Measurements from ENCODE around the gene NEMP1.
A peak's percentile ranks its signal among the peaks of the same experiment; 100 is the strongest.
"Not testable (repeated sequence)": the region's sequence is repeated elsewhere in the genome, so short reads cannot be mapped to it uniquely, and the experiment has no call there.

NEMP1 gene

GRCh38 chr12:57022324-57022723, 56.3 kb downstream of the NEMP1 start:
- DNase-seq, result not testable (repeated sequence)

- no peak for DNase-seq
These were observed 58.4 kb downstream of the NEMP1 start for GRCh38 chr12:57019983-57020719.

GRCh38 chr12:57018906-57019305, 59.7 kb downstream of the NEMP1 start:
- no peak for DNase-seq

GRCh38 chr12:57018353-57018752, 60.2 kb downstream of the NEMP1 start:
- not testable (repeated sequence) for DNase-seq

- no peak for DNase-seq
These were observed 62.2 kb downstream of the NEMP1 start, which contains the start of gene TAC3 for GRCh38 chr12:57016348-57016747. Gene TAC3 (minus strand): TSS chr12:57016529. CDS start chr12:57015797, 732 bp downstream.

GRCh38 chr12:57012600-57013465, 65.8 kb downstream of the NEMP1 start:
- no peak for DNase-seq

GRCh38 chr12:57011438-57012424, 66.9 kb downstream of the NEMP1 start:
- DNase-seq, result no peak

GRCh38 chr12:57010627-57011247, 67.9 kb downstream of the NEMP1 start:
- DNase-seq, result no peak

- no peak for DNase-seq
These were observed 68.5 kb downstream of the NEMP1 start for GRCh38 chr12:57009949-57010626.

- peak in 1 of 2 experiments; percentile 8 for DNase-seq
These were observed 70.4 kb downstream of the NEMP1 start for GRCh38 chr12:57008178-57008577.

GRCh38 chr12:57006809-57007475, 71.6 kb downstream of the NEMP1 start:
- DNase-seq, result no peak

- peak; percentile 39 to 73 for DNase-seq
These were observed 72.4 kb downstream of the NEMP1 start, which contains the start of gene ZBTB39 for GRCh38 chr12:57005980-57006808. Gene ZBTB39 (minus strand): TSS chr12:57006546. CDS start chr12:57004917, 1,629 bp downstream.

Measured in NCI-H1930 (cell line).